Hematopoietic multipotent progenitor cell treated with erythropoietin and hydrocortisone succinate and interleukin-3 and kit ligand, for 8 days (in vitro differentiated cells): ENCODE data around the gene FCER2.
A peak's percentile ranks its signal among the peaks of the same experiment; 100 is the strongest.

Experiments used
- DNase-seq: peaks from one replicate; pipeline ENCODE4 v3.0.0-alpha.2; 2015

FCER2 gene

DNA sequence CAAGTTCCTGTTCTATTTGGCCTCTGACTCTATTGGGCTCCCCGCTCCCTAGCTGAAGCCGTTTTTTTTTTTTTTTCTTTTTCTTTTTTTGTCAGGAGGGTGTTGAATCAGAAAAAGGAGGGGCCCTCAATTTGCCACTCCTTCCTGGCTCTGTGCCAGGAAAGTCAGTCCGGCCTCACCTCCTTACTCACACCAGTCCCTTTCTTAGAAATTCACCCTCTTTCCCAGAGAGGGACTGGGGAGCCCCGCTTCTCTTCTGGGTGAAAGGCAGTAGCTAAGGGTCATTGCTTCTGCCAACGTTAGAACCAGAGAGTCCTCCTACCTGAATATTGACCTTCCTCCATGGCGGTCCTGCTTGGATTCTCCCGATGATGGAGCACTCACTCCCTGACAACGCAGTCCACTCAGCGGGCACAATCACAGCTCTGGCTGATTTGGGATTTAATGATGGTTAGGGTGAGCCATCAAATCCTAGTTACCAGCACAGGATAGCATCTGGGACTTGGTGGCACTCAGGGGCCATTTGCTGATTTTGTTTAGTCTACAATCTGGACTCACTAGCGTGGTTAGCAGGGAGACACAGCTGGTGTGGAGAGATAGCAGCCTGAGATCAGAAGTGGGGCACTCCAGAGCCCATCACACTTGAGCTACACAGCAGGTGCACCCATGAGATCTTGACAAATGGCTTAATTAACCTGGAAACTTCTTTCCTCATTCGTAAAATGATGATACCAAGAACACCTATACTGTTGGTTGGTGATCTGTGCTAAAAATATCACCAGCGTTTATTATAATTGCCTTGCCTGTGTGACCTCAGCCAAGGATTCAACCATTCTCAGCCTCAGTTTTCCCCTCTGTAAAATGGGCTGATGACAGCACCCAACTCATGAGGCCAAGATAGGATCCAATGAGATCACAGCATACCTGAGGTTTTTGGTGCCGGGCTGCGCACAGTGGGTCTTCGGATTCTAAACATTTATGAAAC, 2.2 kb downstream of the FCER2 start:
- peak; percentile 74 for DNase-seq

DNA sequence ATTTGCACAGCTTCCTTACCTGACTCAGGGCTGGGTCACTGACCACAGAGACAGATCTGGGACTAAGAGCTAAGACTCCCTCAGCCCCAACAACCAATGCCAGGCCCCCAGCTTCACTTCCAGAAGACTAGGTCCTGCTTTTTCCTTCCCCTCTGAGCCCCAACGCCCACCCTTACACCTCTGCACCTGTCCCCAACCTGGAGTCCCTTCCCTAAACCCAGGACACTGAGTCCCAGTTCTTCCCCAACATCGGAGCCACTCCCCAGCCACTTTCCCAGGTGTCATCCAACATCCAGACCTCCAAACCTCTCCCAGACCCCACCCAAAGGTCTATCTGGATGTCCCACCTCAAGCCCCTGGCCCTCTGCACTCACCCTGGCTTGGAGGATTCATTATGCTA, 2.9 kb downstream of the FCER2 start:
- no peak for DNase-seq

DNA sequence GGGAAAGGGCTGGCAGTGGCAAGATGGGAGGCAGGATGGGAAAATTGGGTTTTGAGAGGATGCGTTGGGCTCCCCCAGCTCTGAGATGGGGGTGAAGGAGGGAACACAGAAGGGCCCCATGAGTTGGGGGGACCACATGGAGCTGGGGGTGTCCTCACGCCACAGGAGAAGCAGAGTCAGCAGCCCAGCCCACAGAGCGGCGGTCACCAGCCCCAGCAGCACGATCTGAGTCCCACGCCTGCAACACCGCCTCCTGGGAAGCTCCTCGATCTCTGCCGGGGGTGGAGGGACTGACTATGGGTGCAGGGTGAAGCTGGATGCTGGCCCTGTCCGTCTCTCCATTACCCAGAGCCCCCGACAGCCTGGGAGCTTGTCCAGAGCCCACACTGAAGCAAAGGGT, 3.3 kb downstream of the FCER2 start:
- DNase-seq: no peak

DNA sequence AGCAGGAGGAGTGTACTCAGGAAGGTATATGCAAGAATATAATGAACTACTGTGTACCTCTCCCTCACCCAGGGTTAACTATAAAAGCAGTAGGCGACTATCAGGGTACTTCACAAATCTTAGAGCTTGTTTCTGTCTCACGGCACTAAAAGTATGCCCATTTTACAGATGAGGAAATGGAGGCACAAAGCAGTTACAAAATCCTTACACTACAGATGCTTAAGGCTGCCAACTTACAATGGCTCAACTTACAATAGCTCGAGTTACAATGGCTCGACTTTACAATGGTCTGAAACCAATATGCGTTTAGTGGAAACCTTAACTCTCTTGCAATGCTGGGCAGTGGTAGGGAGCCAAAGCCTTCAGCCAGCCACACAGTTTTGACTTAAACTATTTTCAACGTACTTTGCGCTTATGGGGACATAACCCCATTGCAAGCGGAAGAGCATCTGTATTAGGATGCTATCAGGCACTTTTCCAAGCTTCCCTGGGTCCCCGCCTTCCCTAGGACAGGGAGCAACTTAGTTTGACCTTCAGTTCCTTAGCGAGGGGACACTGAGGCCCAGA, 4.1 kb downstream of the FCER2 start:
- no peak for DNase-seq

DNA sequence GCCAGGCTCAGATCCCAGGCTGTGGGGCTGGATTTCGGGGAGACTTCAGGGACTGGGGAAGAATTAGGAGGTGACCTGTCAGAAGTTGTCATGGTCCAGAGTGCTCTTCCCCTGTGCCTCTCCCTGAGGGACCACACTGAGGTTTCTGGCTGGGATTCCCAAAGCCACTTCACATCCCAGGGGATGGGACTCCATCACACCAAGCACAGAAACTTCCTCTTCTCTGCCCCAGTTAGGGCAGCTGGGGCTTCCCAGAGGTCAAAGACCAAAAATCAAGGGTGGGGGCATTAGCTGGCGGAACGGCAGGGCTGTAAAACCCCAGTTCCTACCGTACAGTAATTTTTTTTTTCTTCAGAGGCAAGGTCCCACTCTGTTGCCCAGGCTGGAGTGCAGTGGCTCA, 7.4 kb downstream of the FCER2 start:
- no peak for DNase-seq

DNA sequence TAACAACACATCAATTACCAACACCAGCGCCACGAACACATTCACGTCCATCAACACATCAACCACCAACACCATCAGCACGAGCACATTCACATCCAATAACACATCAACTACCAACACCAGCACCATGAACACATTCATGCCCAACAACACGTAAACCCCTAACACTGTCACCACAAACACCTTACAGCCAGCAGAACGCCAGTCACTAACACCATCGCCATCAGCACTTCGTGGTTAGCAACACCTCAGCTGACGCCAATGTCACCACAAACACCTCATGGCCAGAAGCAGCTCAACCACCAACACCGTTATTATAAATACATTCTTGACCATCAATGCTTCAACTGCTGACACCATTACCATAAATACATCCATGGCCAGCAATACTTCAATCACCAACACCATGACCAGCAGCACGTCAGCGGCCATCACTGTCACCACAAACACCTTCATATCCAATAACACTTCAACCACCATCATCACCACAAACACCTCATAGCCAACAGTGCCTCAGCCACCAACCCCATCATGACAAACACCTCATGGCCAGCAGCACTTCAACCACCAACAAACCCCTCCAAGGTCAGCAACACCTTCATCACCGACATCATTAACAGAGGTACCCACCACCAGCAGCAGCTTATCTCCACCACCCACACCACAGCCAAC, 9.4 kb downstream of the FCER2 start:
- no peak for DNase-seq

DNA sequence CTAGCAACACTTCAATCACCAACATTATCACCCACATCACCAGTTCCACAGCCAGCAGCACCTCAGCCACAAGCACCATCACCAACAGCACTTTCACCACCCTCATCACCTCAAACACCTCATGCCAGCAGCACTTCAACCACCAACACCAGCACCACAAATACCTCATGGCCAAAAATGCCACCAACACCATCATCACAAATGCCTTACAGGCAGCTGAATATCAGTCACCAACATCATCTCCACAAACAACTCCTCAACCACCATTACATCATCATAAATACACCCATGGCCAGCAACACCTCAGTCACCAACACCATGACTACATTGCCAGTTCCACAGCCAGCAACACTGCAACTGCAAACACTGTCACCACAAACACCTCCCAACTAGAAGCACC, 10.4 kb downstream of the FCER2 start:
- DNase-seq: no peak

DNA sequence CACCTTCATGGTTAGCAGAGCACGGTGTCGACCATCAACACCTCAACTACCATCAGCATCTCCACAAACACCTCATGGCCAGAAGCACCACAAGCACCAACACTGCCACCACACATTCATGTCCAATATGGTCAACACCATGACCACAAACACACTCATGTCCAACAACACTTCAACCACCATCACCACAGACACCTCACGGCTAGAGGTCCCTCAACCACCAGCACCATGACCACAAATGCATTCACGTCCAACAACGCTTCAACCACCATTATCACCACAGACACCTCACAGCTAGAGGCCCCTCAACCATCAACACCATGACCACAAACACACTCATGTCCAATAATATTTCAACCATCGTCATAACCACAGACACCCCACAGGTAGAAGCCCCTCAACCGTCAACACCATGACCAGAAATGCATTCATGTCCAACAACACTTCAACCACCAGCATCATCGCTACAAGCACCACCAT, 11.1 kb downstream of the FCER2 start:
- no peak for DNase-seq

DNA sequence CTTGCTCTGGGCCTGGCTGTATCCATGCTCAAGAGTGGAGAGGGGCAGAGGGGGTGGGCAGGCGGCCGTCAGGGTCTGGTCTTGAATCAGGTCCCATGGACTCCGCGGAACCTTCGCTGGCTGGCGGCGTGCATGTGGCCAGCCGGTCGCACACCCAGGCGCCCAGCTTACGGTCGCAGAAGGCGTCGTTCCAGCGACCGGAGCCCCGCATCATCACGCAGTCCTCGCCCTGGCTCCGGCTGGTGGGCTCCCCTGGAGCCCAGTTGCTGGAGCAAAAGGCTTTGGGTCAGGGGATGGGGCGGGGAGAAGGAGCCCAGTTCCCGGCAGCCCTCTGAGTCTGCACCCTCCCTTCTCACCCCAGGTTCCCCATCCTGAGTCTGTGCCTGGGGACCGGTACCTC, 12.8 kb downstream of the FCER2 start:
- no peak for DNase-seq

DNA sequence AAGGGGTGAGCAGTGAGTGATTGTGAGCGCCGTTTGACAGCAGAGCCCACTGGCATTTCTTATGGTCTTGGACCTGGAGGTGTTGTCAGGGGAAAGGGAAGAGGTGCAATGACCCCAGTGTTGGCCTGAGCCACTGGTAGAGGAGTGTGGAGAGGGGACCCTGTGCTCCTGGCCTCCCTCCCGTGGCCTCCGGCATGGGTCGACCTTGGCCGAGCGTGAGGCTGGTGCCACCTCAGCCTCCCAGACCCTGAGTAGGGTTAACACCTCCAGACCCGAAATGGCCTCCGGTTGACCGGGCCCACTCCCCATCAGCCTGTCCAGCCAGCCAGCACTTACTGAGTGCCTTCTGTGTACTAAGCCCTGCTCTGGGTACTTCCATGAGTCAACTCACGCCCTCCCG, 14.8 kb downstream of the FCER2 start:
- DNase-seq: no peak

DNA sequence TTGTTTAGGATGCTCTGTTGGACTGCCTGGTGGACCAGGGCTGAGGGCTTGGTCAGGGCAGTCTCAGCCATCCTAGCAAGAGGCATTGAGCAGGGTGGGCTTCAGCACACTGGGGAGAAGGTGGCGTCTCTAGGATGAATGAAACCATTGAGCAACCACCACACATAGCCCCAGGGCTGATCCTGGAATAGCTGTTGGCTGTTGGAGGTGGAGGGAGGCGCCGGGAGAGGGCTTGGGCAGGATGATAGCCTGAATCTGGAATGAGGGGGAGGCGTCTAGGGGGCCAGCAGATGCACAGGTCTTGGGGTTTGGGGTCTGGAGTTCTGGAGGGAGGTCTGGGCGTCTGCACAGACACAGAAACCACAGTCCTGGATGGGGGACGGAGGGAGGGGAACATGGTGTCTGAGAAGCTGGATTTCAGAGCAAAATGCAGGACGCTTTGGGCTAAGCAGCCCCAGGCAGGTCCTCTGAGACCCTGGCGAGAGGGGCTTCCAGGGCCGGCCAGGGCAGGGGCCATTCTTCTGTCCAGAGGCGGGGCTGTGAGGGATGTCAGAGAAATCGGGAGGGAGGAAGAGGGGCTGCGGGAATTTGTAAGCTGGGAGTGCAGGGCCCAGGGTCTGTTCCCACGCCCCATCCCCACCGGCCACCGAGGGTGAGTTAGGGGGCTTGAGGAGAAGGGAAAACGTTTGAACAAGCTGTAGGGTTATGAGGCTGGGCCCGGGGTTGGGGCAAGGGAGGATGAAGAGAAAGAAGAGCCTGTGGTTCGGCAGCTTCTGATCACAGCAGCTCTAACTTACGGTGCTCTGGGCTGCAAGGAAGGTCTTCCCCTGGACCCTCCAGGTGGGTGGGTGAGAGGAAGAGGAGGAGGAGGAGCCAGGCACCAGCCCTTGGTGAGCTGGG, 16.1 kb downstream of the FCER2 start:
- DNase-seq: no peak

DNA sequence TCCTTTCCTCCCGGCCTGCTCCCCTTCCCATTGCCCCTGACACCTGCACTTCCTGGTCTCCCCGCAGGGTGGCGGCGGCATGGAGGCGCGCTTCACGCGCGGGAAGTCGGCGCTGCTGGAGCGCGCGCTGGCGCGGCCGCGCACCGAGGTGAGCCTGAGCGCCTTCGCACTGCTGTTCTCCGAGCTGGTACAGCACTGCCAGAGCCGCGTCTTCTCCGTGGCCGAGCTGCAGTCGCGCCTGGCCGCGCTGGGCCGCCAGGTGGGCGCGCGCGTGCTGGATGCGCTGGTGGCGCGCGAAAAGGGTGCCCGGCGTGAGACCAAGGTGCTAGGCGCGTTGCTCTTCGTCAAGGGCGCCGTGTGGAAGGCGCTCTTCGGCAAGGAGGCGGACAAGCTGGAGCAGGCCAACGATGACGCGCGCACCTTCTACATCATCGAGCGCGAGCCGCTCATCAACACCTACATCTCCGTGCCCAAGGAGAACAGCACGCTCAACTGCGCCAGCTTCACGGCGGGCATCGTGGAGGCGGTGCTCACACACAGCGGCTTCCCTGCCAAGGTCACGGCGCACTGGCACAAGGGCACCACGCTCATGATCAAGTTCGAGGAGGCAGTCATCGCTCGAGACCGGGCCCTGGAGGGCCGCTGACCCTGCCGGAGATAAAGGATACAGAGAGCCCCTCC, 19.6 kb downstream of the FCER2 start:
- DNase-seq: peak; percentile 5

DNA sequence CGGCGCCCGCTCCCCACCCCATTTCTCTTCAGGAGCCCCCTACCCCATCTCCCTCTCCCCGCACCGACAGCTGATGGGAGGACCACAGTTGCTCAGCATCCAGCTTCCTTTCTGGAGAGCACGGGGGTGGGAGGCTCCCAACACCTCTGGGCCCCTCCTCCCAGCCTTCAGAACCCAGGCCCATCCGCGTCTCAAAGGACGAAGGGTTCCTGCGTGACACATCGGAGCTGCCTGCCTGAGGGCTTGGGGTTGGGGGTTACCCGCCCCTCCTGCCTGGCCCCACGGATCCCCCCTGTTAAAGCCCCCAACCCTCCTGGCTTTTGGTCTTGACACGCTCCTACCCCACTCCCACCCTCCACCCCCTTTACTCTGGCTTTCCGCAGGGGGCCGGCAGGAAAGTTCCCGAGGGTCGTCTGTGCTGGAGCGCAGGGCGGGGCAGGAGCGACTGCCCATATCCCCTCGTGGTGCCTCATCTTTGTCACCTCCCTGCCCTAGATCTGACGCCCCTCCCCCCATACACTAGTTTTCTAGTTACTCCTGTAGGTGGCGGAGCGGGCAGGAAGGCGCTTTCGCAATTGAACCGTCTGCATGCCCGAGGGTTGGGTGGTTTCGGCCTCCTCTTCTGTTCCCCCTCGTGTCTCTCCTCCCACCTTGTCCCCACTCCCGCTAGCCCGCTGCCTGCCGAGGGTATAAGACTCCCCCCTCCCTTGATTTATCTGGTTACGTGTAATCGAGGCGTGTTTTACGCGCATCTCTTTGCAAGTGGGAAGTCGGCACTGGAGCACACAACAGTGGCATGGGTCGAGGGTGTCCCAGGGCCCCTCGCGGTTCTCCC, 20.4 kb downstream of the FCER2 start:
- DNase-seq: peak; percentile 89

DNA sequence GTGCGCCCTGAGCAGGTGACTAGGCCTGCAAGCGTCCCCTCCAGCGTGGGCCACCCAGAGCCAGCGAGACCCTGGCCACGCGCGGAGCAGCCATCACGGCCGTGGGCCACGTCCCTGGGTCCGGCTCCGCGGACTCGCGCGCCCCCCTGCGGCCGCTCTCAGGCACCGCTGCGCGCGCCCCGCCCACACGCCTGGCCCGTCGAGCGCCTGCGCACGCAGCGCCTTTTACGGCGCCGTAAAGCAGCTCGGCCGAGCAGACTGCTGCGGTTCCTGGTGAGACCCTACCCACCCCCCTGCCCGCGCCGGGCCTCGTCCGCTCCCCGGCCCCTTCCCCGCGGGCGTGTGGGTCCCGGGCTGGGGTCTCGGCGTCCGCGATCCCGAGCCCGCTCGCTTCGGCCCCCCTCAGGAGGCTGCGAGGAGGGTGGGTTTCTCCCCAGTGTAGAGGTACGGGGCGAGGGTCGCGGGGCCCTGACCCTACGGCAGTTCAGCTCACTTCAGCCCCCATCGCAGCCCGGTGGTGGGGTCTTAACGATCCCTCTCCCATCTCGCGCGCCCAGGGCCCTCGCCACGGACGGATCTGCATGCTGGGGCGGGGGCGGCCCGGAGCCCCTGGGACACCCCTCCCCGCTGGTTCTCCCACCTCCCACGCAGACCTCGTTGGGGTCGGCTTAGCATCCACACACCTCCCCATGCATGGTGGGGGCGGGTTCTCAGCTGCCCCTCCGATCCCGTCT, 21.2 kb downstream of the FCER2 start, which contains the start of gene TRAPPC5:
Gene TRAPPC5, plus strand, starts transcription at position 228 of the 734 bp plus-strand sequence. CDS start 1,421 bp downstream, outside the sequence.
- DNase-seq: peak; percentile 81

DNA sequence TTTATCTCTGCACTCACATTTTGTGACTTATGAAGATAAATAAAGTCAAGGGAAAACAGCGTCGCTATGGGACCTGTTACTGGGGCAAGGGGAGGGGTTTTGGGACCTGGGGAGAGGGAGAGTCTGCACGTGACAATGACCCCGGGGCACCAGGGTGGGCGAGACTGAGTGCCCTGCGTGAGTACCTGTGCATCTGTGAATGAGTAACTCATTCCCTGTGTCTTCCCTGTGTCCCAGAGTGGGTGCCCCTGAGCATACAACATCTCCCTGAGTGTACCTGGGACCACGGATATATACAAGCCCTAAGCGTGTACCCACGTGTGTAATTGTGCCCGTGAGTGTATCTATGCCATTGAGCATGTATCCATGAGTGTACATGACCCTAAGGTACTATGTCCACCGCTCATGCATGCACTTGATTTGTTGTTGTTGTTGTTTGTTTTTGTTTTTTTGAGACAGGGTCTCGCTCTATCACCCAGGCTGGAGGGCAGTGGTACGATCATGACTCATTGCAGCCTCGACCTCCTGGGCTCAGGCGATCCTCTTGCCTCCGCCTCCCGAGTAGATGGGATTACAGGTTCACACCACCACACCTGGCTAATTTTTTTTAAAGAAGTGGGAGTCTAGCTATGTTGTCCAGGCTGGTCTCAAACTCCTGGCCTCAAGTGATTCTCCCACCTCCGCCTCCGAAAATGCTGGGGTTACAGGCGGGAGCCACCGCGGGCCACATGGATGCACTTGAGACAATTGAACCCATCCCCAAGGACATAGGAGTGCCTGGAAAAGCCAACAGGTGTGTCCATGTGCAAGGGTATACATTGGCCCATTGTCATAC, 21.9 kb downstream of the FCER2 start:
- no peak for DNase-seq

DNA sequence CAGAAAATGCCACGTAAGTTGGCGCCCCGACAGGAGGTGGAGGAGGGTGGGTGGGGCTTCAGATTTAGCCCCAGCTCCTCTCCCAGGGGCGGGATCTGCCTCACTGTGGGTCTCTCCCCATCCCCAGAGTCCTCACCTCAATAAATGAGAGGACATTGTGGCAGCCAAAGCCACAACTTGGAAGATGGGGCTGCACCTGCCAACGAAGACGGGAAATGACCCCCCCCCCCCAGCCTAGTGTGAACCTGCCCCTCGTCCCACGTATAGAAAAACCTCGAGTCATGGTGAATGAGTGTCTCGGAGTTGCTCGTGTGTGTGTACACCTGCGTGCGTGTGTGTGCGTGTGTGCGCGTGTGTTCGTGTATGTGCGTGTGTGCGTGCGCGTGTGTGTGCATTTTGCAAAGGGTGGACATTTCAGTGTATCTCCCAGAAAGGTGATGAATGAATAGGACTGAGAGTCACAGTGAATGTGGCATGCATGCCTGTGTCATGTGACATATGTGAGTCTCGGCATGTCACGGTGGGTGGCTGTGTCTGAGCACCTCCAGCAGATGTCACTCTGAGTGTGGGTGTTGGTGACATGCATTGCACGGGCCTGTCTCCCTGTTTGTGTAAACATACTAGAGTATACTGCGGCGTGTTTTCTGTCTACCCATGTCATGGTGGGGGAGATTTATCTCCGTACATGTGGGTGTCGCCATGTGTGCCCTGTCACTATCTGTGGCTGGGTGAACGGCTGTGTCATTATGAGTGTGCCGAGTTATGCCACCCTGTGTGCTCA, 22.8 kb downstream of the FCER2 start:
- DNase-seq: peak; percentile 89

DNA sequence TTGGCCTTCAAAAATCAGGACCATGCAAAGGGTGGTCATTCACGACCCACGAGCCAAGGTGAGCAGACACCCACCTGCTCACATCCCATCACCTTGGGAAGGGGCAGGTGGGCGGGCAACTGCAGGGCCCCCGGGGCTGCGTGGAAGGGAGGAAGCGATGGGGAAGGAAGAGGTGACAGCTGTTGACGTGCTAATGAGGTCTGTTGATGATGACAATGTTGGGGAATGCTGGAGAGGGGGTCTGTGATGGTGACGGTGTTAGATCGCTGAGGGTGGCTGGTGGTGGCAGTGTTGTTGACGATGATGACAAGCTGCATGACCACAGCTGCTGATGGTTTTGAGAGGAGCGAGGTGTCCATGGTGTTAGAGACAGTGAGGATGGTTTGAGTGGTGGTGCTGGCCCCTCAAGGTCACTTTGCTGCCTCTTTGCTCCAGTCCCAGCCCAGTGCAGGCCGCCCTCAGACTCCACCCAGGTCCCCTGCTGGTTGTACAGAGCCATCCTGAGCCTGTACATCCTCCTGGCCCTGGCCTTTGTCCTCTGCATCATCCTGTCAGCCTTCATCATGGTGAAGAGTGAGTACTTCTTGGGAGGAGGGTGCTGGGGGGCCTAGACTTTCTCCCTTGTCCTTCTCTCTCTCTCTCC, 24.1 kb downstream of the FCER2 start:
- DNase-seq: no peak

DNA sequence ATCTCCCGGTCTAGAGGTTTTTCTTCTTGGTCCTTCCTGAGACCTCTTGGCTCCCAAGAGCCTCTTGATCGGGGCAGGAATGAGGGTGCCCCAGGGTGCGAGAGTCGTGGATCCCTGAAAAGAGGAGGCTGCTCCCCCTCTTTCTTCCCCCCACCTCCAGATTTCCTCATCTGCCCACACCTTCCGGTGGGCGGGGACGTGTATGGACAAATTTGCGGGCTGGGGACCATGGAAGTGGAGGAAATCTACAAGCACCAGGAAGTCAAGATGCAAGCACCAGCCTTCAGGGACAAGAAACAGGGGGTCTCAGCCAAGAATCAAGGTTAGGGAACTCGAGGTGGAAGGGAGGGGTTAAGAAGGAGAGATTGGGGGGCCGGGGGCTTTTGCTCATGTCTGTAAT, 25.1 kb downstream of the FCER2 start, which contains the start of gene MCEMP1:
Gene MCEMP1, plus strand, starts transcription at position 237 of the 400 bp plus-strand sequence. Its CDS starts 31 bp downstream, at position 268.
- no peak for DNase-seq
